ENCODE results near the gene KCNK4.
"Not testable (repeated sequence)": the region's sequence is repeated elsewhere in the genome, so short reads cannot be mapped to it uniquely, and the experiment has no call there.

The KCNK4 gene

DNA sequence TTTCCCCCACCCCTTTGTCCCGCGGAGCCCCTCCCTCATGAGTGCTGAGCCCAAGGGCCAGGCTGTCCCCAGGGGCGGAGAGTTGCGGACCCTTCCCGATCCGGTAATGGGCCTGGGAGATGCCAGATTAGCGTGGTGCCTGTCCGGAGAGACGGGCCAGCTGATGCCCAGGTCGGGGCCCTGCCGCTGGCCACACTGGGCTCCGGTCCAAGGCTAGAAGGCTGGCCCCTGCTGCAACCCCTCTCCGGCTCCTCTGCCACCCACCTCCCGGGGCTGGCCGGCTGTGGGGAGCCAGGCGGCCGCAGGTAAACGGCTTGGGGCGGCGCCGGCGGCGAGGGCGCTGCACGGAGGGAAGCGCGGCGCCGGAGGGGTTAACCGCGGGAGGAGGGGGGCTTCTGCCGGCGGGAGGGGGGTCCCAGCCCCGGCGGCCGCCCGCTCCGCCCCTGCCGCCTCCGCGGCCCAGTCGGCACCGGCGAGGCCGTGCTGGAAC is at the start of gene KCNK4:
TSS of gene KCNK4 (plus strand) at position 41 of the 490 bp plus-strand sequence. CDS start 1,717 bp downstream, outside the sequence.
- no peak for DNase-seq (ENCODE audit: low read depth in 2 of 2)

GRCh38 chr11:64241491-64242374 is 49.4 kb upstream of the KCNK4 start:
- peak in 1 of 2 donors; percentile 100 for DNase-seq (ENCODE audit: low read depth in 2 of 2)

DNA sequence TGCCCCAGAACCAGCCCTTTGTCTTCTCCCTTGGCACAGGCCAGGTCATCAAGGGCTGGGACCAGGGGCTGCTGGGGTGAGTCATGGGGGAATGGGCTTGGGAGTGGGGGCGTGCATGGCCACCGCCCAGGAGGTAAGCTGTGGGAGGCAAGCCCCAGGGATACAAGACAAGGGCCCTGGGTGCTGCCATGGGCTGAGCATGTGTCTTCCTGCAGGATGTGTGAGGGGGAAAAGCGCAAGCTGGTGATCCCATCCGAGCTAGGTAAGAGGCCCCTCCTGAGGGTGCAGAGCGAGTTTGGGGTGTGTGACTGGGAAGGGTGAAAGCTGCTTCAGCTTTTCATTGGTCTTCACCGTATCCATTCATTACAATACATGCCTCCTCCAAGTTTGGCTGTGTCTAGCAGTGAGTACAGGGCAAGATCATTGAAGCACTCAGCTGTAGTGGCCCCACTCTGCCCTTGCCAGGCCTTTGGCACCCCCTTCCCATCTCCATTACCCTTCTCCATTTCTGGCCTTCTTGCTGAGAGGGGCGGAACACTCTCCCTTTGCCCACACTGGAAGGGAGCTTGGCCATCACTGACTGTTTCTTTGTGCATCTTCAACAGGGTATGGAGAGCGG is 47.8 kb upstream of the KCNK4 start:
- DNase-seq (ENCODE audit: low read depth in 2 of 2) = no peak

DNA sequence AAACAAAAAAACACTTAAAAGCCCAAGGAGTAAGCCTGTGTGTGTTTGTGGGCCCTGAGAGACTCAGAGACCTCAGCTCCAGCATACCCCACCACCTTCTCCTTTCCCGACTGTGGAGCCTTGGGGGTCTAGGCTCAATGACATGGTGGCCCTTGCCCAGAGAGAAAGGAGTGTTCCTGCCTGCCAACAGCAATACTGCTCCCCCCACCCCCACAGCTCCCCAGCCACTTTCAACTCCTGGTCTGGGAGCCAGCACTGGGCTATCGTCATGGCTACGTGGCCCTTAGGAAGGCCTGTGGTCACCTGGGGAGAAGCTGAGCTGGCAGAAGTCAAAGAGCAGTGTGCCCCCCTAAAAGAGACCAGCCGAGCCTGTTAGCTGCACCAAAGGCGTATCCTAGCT is 47.0 kb upstream of the KCNK4 start:
- DNase-seq (ENCODE audit: low read depth in 2 of 2) = no peak

DNA sequence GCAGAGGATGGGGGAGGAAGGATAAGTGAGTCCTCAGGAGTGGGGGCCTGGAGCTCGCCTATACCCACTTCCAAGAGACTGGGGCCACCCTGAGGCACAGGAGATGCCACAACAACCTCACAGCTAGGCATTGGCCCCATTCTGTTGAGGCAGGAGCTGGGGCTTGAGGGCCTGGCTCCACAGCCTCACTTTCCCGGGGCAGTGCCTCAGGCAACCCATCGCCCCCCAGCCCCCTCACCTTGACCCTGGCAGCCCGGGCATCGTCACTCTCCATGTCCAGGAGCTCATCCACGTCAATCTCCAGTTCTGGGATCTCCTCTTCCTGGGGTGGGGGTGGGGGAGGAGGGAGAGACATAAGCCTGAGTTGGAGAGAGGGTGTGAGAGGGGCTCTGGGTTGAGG is 46.1 kb upstream of the KCNK4 start:
- no peak for DNase-seq (ENCODE audit: low read depth in 2 of 2)

DNA sequence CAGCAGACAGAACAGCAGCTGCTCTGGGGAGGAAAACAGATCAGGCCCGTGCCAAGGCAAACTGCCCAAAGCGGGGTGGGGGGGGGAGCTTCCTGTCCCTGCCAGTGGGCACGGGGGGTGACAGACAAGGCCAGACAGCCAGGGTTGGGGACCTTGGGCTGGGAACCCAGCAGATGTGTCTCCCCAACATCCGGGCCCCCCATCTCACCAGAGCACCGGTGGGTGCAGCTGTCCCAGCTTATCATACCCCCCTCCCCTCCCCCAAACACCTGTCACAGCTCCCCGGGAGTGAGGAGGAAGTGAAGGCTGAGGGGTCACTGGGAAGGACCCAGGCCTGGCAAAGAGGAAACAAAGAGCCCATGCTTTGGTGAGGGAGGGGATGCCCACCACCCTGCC is 45.7 kb upstream of the KCNK4 start:
- no peak for DNase-seq (ENCODE audit: low read depth in 2 of 2)

- peak; percentile 71 to 74 for DNase-seq (ENCODE audit: low read depth in 2 of 2)
These were observed 45.1 kb upstream of the KCNK4 start for GRCh38 chr11:64245797-64246620.

GRCh38 chr11:64246621-64246870 is 44.6 kb upstream of the KCNK4 start:
- not testable (repeated sequence) for DNase-seq (ENCODE audit: low read depth in 2 of 2)

DNA sequence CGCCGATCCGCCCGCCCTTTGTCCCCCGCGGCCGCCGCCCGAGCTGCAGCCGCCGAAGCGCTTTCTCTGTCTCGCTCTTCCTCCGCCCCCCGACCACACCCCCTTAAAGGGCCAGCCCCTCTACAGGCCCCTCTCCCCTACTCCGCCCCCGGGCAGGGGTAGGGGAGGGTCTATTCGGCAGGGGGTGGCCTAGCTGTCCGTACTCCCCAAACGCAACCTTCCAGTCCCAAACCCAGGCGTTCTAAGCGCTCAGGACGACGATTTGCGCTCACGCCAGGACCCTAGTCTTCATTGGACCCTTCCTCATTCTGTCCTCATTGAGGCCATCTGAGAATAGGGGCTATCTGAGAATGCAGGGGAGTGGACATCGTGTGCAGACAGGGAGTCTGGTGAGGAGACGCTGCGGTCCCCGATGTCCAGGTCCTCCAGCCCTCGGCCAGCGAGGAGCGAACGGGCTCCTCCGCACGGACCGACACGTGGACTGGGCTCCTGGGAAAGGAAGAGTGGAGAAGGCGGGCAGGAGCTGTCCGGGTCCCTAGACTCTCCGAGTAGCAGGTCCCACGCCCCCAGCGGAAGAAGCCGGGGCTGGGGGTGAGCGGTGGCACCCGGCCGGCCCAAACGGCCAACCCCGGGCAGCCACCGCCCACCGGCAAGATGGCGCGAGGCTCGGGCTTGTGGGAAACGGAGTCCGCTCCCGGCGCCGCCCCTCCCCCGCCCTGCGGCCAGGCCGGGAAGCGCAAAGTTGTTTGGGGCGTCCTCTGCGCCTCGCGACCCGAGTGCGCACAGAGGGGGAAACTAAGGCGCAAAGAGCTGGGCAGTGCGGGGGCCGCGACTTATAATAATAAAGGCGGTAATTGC is 44.0 kb upstream of the KCNK4 start, which contains the start of gene PPP1R14B:
TSS of gene PPP1R14B (minus strand) at position 73 of the 858 bp plus-strand sequence. CDS start 270 bp downstream, outside the sequence.
- peak; percentile 76 to 79 for DNase-seq (ENCODE audit: low read depth in 2 of 2)

DNA sequence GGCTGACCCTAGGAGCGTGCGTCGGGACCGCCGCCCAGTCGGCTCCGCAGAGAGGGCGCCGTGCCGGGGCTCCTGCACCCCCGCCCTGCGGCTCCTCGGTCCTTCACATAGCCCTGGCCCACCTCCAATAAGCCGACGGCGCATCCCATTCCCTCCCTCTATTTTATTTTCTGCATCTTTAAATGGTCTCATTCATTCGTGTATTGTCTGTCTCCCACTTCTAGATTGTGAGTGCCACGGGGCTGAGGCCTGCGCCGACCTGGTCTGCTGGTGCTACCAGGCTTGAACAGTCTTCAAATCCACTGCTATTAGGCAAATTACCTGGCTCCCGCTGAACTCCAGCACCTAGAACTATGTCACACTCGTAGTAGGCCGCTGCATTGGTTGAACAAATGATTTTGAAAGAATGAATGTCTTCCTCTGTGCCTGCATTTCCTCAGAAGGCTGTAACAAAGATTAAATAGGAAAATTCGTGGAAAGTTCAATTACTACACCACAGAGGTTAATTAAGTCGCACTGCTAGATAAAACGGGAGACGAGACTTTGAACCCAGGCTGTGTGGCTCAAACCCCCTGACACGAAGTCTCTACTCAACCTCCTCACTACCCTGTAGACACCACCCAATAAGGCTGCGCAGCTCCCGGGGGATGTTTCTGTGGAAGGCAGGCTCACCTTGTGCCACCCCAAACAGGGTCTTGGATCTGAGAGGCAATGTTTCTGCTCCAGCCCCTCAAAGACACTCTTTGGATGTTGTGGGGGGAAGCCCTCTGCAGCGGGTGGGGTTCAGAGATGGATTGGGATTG is 43.2 kb upstream of the KCNK4 start:
- DNase-seq (ENCODE audit: low read depth in 2 of 2) = no peak

DNA sequence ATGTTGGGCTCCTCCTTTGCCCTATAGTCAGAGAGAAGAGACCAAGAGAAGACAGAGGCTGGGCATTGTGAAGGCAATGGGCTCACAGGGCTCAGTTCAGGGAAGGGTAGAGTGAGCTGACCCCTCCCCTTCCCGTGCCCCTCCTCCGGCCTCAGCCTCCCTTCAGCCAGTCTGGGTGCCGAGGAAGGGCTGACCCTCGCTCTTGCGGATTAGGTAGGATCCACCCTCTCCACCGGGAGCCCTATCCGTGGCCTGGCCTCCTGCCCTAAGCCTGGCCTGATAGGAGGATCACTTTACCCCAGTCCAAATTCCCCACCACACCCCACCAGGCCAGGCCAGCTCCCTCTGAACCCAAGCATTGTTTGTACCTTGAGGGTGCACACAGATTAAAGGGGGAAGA is 42.5 kb upstream of the KCNK4 start:
- DNase-seq (ENCODE audit: low read depth in 2 of 2) = no peak

DNA sequence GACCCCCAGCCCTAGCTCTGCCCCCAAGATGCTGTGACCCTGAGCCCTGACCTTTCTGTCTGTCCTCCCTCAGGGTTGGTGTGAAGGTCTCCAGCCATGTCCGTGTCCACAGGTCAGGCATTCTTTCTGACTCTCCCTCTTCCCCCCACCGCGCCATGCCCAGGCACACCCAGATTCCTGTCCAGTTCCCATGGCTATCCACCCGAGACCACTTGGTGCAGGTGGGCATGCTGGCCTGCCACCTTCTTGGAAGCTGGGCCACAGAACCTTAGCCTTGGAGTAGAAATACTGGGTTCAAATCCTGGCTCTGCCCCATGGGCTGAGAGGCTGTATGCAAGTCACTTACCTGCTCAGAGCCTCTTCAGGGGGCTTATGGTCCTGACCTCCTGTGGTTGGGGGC is 42.1 kb upstream of the KCNK4 start:
- DNase-seq (ENCODE audit: low read depth in 2 of 2) = no peak

DNA sequence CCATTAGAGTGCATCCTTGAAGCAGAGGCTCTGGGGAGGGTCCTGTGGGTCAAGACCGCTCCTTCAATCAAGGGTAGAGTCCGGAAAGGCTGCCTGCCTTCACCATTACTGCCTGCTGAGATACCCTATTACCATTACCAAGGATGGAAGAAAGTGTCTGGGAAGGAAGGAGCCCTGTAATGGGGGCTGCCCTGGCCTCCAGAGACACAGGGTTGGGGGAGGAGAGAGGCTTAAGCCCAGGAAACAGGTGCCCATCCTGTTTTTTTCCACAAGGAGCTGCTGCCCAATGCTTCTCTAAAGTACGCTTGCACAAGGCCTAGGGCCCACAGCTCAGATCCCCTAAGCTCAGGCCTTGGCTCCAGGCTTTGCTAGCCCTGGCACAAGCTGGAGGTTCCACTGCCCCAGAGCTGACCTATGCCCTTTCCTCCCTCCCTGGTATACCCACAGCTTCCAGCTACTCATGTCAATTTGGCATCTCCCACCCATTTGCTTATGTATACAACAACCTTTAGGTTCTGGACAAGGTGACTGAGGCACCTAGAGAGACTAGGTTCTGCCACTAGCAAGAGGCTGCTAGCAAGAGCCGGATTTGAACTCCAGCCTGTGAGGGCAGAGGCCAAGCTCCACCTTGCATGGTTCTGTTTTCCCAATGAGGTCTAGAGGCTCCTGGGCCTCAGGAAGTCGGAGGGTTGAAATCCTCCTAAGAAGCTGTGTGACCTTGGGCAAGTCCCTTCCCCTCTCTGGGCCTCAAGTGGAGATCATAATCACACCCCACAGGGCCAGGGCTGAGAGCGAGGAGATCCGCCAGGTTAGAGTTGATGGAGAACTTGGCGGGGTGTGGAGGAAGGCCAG is 41.3 kb upstream of the KCNK4 start:
- no peak for DNase-seq (ENCODE audit: low read depth in 2 of 2)

DNA sequence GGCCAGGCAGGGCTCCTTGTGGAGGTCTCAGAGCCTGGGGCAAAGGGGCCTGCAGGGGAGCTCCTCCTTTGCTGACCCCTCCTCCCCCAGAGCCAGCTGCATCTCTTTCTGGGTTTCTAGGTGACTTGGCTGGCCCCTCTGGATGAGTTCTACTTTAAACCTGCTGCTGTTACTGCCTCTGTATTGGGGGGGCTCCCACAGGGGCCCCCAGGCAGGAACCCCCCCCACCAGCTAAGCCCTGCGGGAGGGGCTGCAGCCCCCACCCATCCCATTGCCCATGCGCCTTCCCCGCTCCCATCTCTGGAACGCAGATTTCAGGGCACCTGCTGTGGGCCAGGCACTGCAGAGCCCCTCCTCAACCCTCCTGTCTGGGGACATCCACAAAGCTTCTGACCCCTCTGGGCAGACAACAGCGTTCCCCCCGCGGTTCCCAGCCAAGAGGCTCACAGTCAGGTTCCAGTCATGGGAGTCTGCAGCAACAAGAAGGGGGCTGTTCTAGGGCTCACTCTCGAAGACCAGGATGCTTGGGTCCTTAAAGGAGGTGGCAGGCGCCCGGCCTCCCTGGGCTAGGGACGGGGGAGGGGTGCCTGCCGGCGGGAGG is 40.6 kb upstream of the KCNK4 start:
- DNase-seq (ENCODE audit: low read depth in 2 of 2) = no peak

- DNase-seq (ENCODE audit: low read depth in 2 of 2) = peak in 1 of 2 donors; percentile 47
These were observed 39.9 kb upstream of the KCNK4 start, which contains the start of gene PLCB3 for GRCh38 chr11:64251016-64251752. Gene PLCB3 (plus strand): TSS chr11:64251530. CDS start chr11:64251650, 120 bp downstream.

DNA sequence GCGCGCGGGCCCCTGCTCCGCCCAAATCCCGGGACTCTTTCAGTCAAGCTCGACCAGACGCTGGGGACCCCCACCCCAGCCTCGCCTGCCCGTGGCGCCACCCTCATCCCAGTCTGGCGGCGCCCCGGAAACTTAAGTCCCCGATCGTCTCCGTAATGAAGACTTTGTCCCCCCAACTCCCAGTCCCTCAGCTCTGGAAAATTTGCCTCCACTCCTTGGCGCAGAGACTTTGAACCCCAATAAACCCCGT is 39.4 kb upstream of the KCNK4 start:
- DNase-seq (ENCODE audit: low read depth in 2 of 2) = no peak

DNA sequence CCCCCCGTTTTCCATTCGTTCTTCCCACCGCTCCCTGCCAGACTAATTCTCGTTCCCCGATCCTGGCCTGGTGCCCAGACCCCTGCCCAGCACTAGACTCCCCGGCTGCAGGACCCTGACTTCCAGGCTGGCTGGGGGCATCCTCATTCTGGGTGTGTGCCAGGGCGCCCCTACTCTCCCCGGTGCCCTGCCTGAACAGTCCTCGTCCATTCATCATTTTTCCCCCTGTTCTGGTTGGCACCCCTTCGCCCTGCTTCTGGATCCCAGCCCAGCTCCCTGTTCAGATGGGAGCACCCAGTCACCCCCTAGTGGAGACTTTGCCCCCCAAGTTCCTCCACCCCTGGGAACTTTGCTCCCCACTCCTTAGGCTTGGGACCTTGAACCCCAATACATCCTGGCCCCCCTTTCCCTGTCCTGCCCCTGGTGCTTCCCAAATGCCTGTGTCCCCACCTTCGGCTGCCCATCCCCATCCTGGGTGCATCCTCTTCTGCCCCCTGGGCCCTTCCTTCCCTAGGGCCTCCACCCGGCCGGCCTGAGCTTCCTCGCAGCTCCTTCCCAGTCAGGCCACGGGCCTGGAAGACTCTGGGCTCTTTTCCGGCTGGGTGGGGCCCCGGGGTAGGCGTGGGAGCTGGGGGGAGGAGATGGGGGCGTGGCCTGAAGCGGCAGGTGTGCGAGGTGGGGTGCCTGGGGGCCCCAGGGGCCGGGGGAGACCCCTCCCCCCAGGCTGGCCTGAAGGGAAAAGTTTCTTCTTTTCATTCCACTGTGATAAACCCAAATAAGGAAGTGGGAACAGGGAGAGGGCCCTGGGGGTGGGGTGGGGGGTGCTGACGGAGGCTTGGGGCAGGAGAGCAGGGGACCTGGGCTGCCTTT is 38.9 kb upstream of the KCNK4 start:
- DNase-seq (ENCODE audit: low read depth in 2 of 2) = no peak

DNA sequence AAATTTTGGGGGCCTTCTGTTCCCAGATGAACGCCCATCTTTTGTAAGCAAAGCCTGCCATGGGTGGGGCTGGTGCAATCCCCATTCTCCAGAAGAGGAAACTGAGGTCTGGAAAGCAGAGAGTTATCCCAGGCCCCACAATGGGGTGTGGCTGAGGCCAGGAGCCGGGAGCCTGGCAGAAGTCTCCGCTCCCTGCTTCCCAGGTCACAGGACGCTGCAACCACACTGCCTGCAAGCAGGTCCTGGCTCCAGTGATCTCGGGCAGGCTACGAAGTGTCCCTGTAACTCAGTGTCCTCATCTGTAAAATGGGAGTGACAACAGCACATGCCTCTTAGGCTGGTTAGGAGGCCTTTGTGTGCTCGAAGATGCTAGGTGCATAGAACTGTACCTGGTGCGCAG is 38.1 kb upstream of the KCNK4 start:
- no peak for DNase-seq (ENCODE audit: low read depth in 2 of 2)
